GM06990 (cell line): ENCODE data around the gene PRDM11.

Experiments used
- DNase-seq: peaks from one replicate; pipeline ENCODE4 v3.0.0-alpha.2; 2011; ENCODE audit not compliant: insufficient read length; ENCODE audit errors: extremely low read depth
- H3K27me3 ChIP-seq: replicated peaks from 2 replicates; pipeline ENCODE4 v1.6.0; 2011; ENCODE audit warnings: low read length; ENCODE audit not compliant: control insufficient read depth, insufficient read depth
- H3K36me3 ChIP-seq: 2 replicates; pipeline ENCODE4 v1.5.1; 2011; ENCODE audit warnings: low read length; ENCODE audit not compliant: control insufficient read depth, insufficient read depth
- H3K4me3 ChIP-seq: replicated peaks from 2 replicates; pipeline ENCODE4 v1.5.1; 2011; ENCODE audit warnings: low read depth, mild to moderate bottlenecking, control low read depth, low read length
- TF ChIP-seq, protein P1 (sequence below): IDR thresholded peaks from 2 replicates; pipeline ENCODE4 v1.5.1; 2011; ENCODE audit warnings: low read length, control low read depth, mild to moderate bottlenecking, inconsistent platforms; ENCODE audit not compliant: insufficient read depth, poor library complexity, severe bottlenecking

Gene PRDM11

DNA sequence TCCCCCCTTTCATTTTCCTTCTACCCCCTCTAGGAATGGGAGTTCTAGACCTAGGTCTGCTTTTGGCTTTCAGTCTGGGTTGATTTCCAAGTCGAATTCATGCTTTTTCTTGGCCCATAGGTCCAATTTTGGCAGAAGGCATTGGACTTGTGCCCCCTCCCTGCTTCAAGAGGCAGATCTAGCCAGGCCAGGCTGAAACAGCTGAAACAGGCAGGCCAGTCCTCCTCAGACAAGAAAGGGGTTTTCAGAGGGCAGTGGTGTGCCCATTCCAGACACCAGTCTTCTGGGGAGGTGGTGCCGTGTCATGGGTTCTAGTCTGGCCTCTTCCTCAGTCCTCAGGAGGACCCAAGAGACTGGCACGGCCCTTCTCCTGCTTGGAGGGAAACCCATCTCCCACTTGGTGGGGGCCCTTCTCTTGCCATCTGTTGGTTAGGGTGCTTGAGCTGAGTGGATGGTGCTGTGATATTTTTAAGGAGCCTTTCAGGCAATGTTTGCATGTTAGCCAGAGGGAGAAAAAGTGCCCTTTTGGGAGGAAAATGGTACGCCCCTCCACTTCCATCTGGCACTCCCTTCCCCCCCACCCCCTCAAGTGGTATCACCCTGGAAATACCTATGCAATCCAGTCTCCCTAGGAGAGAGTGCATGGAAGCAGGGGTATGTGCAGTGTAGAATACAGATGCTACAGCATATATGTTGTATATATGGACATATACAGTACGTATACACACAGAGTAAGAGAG, 86.1 kb downstream of the PRDM11 start:
- no peak for DNase-seq
- TF ChIP-seq, protein P1, sequence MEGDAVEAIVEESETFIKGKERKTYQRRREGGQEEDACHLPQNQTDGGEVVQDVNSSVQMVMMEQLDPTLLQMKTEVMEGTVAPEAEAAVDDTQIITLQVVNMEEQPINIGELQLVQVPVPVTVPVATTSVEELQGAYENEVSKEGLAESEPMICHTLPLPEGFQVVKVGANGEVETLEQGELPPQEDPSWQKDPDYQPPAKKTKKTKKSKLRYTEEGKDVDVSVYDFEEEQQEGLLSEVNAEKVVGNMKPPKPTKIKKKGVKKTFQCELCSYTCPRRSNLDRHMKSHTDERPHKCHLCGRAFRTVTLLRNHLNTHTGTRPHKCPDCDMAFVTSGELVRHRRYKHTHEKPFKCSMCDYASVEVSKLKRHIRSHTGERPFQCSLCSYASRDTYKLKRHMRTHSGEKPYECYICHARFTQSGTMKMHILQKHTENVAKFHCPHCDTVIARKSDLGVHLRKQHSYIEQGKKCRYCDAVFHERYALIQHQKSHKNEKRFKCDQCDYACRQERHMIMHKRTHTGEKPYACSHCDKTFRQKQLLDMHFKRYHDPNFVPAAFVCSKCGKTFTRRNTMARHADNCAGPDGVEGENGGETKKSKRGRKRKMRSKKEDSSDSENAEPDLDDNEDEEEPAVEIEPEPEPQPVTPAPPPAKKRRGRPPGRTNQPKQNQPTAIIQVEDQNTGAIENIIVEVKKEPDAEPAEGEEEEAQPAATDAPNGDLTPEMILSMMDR: no peak
- Histone ChIP-seq H3K27me3 (peaks cover 1% of the 10 kb centered on the region; the same call in 1 of the 2 replicates), H3K36me3 (no peaks in the 10 kb centered on the region), H3K4me3 (no peak overlapping the region)

DNA sequence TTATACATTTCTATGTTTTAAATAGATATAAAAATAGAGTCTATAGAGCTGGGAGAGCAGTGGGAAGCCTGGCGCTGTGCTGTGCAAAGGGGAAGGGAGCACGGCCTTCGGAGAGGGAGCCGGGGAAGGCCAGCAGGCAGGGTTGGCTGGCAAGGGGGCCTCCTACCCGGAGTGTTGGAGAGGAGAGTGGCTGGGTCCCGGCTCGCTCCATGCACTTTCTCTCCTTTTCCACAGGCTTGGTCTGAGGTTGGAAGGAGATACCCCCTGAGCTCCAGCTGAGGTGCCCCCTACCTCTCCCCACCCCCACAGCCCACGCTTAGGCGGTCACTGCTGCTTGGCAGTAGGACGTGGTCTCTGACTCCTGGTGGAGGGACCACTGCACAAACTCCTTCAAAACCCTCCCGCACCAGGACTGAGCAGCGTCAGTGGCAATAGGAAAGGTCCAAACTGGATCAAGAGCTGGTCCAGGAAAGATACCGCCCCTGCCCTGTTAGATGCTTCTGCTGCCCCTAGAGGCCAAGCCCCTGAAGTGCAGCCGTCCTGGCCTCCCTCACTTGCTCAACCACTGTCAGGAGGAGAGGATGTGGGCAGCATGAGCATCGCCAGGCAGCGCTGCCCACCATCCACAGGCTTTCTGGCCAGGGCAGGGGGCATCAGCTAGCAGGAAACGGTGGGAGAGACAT, 86.8 kb downstream of the PRDM11 start:
- Histone ChIP-seq H3K36me3 (no peaks in the 10 kb centered on the region), H3K27me3 (peaks cover 1% of the 10 kb centered on the region; the same call in 1 of the 2 replicates), H3K4me3 (no peak overlapping the region)
- TF ChIP-seq, protein P1: peak; percentile 92
- DNase-seq: no peak

DNA sequence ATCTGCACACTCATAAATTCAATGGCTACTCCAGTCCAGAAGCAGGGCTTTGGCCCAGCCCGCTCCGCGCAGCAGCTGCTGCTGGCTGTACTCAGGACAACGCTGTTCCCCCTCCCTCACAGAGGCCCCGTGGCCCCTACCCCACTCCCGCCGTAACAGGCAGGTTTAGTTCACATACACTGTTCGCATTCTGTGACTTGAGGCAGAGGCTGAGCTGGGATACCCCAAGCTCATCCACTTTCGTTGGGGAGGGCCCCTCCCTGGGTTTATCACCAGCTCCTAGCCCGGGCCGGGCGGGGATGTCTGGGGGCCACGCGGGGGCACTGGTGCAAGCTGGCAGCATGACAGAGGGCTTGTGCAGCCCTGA, 87.3 kb downstream of the PRDM11 start:
- no peak for DNase-seq
- TF ChIP-seq, protein P1: no peak
- H3K4me3 ChIP-seq: no peak overlapping the region
- H3K36me3 ChIP-seq: no peaks in the 10 kb centered on the region
- H3K27me3 ChIP-seq: peaks cover 1% of the 10 kb centered on the region; the same call in 1 of the 2 replicates

DNA sequence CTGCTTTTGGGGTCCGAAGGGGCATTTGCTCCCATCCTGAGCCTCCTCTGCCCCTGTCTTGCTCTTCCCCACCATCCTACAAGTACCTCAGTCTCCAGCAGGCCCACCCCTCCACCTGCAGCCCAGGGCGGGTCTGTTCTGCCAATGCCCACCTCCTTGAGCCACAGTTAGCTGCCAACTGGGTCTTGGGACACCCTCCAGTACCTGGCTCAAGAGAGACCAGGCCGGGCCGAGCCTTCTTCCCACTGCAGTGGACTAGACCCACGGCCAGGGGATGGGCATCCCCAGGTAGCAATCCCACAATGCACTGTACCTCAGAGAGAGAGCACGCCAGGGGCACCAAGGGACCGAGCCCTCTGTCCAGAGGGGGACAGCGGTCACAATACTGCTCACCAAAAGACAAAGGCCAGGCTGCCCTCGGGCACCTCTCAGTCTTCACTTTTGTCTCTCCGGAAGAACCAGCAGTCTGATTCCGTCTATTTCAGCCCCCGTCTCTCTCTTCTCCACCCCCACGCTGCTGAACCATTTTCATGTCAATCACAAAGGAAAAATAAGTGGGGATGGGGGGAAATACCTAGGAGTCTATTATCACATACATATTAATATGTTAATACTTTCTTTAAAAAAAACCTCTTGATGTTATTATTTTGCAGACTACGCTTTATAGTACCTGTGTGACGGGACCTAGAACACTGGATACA, 88.0 kb downstream of the PRDM11 start:
- Histone ChIP-seq H3K36me3 (no peaks in the 10 kb centered on the region), H3K27me3 (peaks cover 1% of the 10 kb centered on the region; the same call in 1 of the 2 replicates), H3K4me3 (no peak overlapping the region)
- TF ChIP-seq, protein P1: no peak
- no peak for DNase-seq

DNA sequence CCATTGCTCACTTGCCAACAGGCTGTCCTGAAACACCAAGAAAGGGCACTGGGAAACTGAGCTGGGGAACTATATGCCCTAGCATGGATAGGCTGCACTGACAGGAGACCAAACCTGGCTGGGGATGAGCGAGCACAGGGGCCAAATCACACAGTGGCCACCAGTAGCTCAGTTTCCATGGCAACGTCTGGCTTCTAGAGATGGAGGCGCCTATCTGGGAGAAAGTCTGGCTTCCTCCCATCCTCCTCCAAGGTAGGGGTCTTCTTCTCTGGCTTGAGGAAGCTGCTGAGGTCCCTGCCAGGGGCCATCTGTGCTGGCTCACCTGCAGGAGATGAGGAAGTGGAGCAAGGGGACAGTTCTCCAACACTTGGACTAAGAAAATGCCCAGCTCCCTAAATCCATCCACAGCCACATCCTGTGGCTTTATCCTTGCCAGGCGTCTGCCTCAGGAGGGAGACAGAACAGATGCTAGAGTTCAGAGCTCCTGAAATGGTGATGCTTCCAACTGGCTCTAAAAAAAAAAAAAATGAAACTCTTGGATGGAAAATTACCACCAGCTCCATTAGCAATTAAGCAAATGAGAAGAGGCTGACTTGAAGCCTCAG, 91.4 kb downstream of the PRDM11 start:
- H3K4me3 ChIP-seq: no peak overlapping the region
- DNase-seq: no peak
- TF ChIP-seq, protein P1: no peak
- H3K36me3 ChIP-seq: no peaks in the 10 kb centered on the region
- H3K27me3 ChIP-seq: peaks cover 1% of the 10 kb centered on the region; the same call in 1 of the 2 replicates
